K562 (cell line): Measurements from ENCODE around the gene SORT1. TPM values are rescaled to one million over a fixed set of nuclear protein-coding genes. Genes with fewer than 3 reads are reported as not detected.
A peak's percentile ranks its signal among the peaks of the same experiment; 100 is the strongest.

Experiments used
- ARID4B ChIP-seq: sonication (generic); formaldehyde crosslinking; IDR thresholded peaks from 2 replicates; pipeline ENCODE4 v1.8.0; 2022; ENCODE audit warnings: mild to moderate bottlenecking, missing genetic modification reagents
- CHD2 ChIP-seq: IDR thresholded peaks from 2 replicates; pipeline ENCODE4 v1.6.1; 2011; ENCODE audit warnings: low read depth, low read length
- FUS ChIP-seq: fragments of 200-400 bp; formaldehyde crosslinking; optimal IDR thresholded peaks from 2 replicates; pipeline ENCODE3; 2017; ENCODE audit warnings: low read depth, low read length
- HLTF ChIP-seq: fragments of 450-650 bp; IDR thresholded peaks from 2 replicates; pipeline ENCODE4 v1.6.1; 2016
- ID3 ChIP-seq, 2 experiments: fragments of 250-450 bp in 1 of 2; fragments of 450-650 bp in 1 of 2; sonication (Bioruptor Pico) in 1 of 2; IDR thresholded peaks; 2 replicates each; pipeline versions ENCODE4 v1.6.1 to v1.8.0; 2016 to 2021; ENCODE audit warnings: mild to moderate bottlenecking in 2 of 2, moderate library complexity in 2 of 2, missing compliant biosample characterization in 1 of 2, missing genetic modification characterization in 1 of 2
- MIER1 ChIP-seq: fragments of 450-650 bp; IDR thresholded peaks from 2 replicates; pipeline ENCODE4 v1.6.1; 2016; ENCODE audit warnings: antibody characterized with exemption, mild to moderate bottlenecking, low read depth
- PHF20 ChIP-seq: fragments of 450-650 bp; IDR thresholded peaks from 2 replicates; pipeline ENCODE4 v1.6.1; 2018; ENCODE audit not compliant: partially characterized antibody
- RAD21 ChIP-seq, 2 experiments: fragments of 250-450 bp in 1 of 2; fragments of 450-650 bp in 1 of 2; sonication (Bioruptor Pico) in 1 of 2; formaldehyde crosslinking in 1 of 2; IDR thresholded peaks in 1 of 2; conservative IDR thresholded peaks in 1 of 2; 2 replicates each; pipeline versions ENCODE4 v1.4.0 to v1.8.0; 2020 to 2022; ENCODE audit warnings: mild to moderate bottlenecking in 2 of 2, moderate library complexity in 1 of 2
- RBM22 ChIP-seq: fragments of 200-400 bp; formaldehyde crosslinking; IDR thresholded peaks from 2 replicates; pipeline ENCODE4 v1.6.1; 2018; ENCODE audit warnings: low read length, low read depth; ENCODE audit not compliant: poor library complexity, severe bottlenecking
- RUNX1 ChIP-seq: sonication (generic); IDR thresholded peaks from 2 replicates; pipeline ENCODE4 v1.6.1; 2016; ENCODE audit warnings: antibody characterized with exemption, low read depth
- TBP ChIP-seq: optimal IDR thresholded peaks from 2 replicates; pipeline ENCODE3; 2011; ENCODE audit warnings: low read depth, low read length, improper control_type of control experiment
- TRIM25 ChIP-seq: fragments of 450-650 bp; IDR thresholded peaks from 2 replicates; pipeline ENCODE4 v1.7.0; 2016; ENCODE audit warnings: borderline replicate concordance
- ZNF583 ChIP-seq: fragments of 250-450 bp; sonication (Bioruptor Pico); IDR thresholded peaks from 2 replicates; pipeline ENCODE4 v1.4.0; 2020
- ZNF584 ChIP-seq: fragments of 200-800 bp; sonication (Bioruptor generic); IDR thresholded peaks from 2 replicates; pipeline ENCODE4 v1.6.1; 2016; ENCODE audit warnings: low read depth, mild to moderate bottlenecking, missing genetic modification characterization, missing compliant biosample characterization
- polyA plus RNA-seq, 8 experiments: library from polyadenylated mRNA; depleted of rRNA in 4 of 8; stranded (reverse) in 5 of 8; unstranded in 3 of 8; fragments of >200 nt; fragmentation: Nextera tagmentation in 2 of 8; fragmentation: Illumina TruSeq in 1 of 8; extraction: Ambion mirVana in 2 of 8; extraction: Trizol in 1 of 8; gene quantifications; 2 replicates each; pipeline versions ENCODE4 v1.2.1 to v1.2.3, GENCODE V29; 2011 to 2014; ENCODE audit warnings: inconsistent platforms in 1 of 8, missing spikeins in 1 of 8
- total RNA-seq, 7 experiments: library from RNA; depleted of rRNA in 6 of 7; stranded (reverse); fragments of >200 nt in 6 of 7; fragmentation: Illumina TruSeq in 2 of 7; extraction: Trizol in 2 of 7; gene quantifications; 2 replicates each; pipeline versions ENCODE4 v1.2.1 to v1.2.3, GENCODE V29; 2011 to 2021; ENCODE audit warnings: low replicate concordance in 1 of 7
- TF ChIP-seq, protein P1 (sequence below): fragments of 250-450 bp; sonication (Bioruptor Pico); IDR thresholded peaks from 2 replicates; pipeline ENCODE4 v1.5.0; 2020; ENCODE audit warnings: mild to moderate bottlenecking
- TF ChIP-seq, protein P2 (sequence below): fragments of 250-450 bp; sonication (Bioruptor Pico); IDR thresholded peaks from 2 replicates; pipeline ENCODE4 v1.4.0; 2020; ENCODE audit warnings: mild to moderate bottlenecking

SORT1 gene
- total and polyA plus RNA-seq, 9 of the 15 experiments (the other 6 are each of a cell fraction or from before 2014, with no cell fraction given): 27.4 to 112 (median 65.0) TPM

GRCh38 chr1:109392788-109393616 is 4.7 kb downstream of the SORT1 start (continued):
- TF ChIP-seq ARID4B (CRISPR knock-in tag): no peak
- no peak for TF ChIP-seq RAD21 (CRISPR knock-in tag; conservative IDR thresholded peaks at IDR 0.05 in 1 of 2, IDR thresholded peaks at IDR 0.05 in 1 of 2)
- no peak for TF ChIP-seq FUS
- TF ChIP-seq MIER1: no peak
- TF ChIP-seq, protein P1, sequence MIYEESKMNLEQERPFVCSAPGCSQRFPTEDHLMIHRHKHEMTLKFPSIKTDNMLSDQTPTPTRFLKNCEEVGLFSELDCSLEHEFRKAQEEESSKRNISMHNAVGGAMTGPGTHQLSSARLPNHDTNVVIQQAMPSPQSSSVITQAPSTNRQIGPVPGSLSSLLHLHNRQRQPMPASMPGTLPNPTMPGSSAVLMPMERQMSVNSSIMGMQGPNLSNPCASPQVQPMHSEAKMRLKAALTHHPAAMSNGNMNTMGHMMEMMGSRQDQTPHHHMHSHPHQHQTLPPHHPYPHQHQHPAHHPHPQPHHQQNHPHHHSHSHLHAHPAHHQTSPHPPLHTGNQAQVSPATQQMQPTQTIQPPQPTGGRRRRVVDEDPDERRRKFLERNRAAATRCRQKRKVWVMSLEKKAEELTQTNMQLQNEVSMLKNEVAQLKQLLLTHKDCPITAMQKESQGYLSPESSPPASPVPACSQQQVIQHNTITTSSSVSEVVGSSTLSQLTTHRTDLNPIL (CRISPR knock-in tag): no peak
- no peak for TF ChIP-seq CHD2
- TF ChIP-seq HLTF: no peak
- TF ChIP-seq RBM22: no peak
- TF ChIP-seq TRIM25: no peak
- no peak for TF ChIP-seq RUNX1
- peak; percentile 69 for TF ChIP-seq TBP
- TF ChIP-seq ID3 (CRISPR knock-in tag; IDR thresholded peaks at IDR 0.05): no peak
- no peak for TF ChIP-seq ID3 (tag; IDR thresholded peaks at IDR 0.05)
- TF ChIP-seq ZNF583 (CRISPR knock-in tag): no peak
- peak; percentile 33 for TF ChIP-seq PHF20
- 0 out of 2 replicates have a peak, but pooled peaks have one; percentile 50 for TF ChIP-seq ZNF584 (CRISPR knock-in tag)
- TF ChIP-seq, protein P2, sequence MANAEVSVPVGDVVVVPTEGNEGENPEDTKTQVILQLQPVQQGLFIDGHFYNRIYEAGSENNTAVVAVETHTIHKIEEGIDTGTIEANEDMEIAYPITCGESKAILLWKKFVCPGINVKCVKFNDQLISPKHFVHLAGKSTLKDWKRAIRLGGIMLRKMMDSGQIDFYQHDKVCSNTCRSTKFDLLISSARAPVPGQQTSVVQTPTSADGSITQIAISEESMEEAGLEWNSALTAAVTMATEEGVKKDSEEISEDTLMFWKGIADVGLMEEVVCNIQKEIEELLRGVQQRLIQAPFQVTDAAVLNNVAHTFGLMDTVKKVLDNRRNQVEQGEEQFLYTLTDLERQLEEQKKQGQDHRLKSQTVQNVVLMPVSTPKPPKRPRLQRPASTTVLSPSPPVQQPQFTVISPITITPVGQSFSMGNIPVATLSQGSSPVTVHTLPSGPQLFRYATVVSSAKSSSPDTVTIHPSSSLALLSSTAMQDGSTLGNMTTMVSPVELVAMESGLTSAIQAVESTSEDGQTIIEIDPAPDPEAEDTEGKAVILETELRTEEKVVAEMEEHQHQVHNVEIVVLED: no peak
